Measurements from ENCODE around the gene PAK1.

The PAK1 gene

GRCh38 chr11:77322506-77322905, 151.4 kb downstream of the PAK1 start:
- H3K4me1 ChIP-seq: no peaks in the 10 kb centered on the region
- H3K4me3 ChIP-seq (ENCODE audit: low read depth, low read length): no peak overlapping the region
- H3K27me3 ChIP-seq: no peaks in the 10 kb centered on the region
- no peak for DNase-seq
- no peak for TF ChIP-seq CTCF (IDR thresholded peaks at IDR 0.05; ENCODE audit: low read depth, low read length)
- no peaks in the 10 kb centered on the region for H3K36me3 ChIP-seq
- H3K9me3 ChIP-seq: no peaks in the 10 kb centered on the region

- no peak for TF ChIP-seq CTCF (IDR thresholded peaks at IDR 0.05; ENCODE audit: low read depth, low read length)
- Histone ChIP-seq H3K36me3 (no peaks in the 10 kb centered on the region), H3K4me3 (ENCODE audit: low read depth, low read length) (no peak overlapping the region), H3K27me3 (no peaks in the 10 kb centered on the region), H3K4me1 (no peaks in the 10 kb centered on the region), H3K9me3 (no peaks in the 10 kb centered on the region)
- DNase-seq: no peak
Observed at GRCh38 chr11:77320351-77320750, 153.5 kb downstream of the PAK1 start.

GRCh38 chr11:77318600-77318999, 155.3 kb downstream of the PAK1 start:
- H3K36me3 ChIP-seq: no peaks in the 10 kb centered on the region
- no peak for DNase-seq

GRCh38 chr11:77316733-77317342, 157.1 kb downstream of the PAK1 start:
- Histone ChIP-seq H3K9me3 (no peaks in the 10 kb centered on the region), H3K27me3 (no peaks in the 10 kb centered on the region), H3K4me3 (ENCODE audit: low read depth, low read length) (no peak overlapping the region), H3K4me1 (no peaks in the 10 kb centered on the region), H3K36me3 (no peaks in the 10 kb centered on the region)
- no peak for TF ChIP-seq CTCF (IDR thresholded peaks at IDR 0.05; ENCODE audit: low read depth, low read length)
- no peak for DNase-seq

More at GRCh38 chr11:77318600-77318999, 155.3 kb downstream of the PAK1 start:
- Histone ChIP-seq H3K27me3 (no peaks in the 10 kb centered on the region), H3K4me1 (no peaks in the 10 kb centered on the region), H3K9me3 (no peaks in the 10 kb centered on the region), H3K4me3 (ENCODE audit: low read depth, low read length) (no peak overlapping the region)
- no peak for TF ChIP-seq CTCF (IDR thresholded peaks at IDR 0.05; ENCODE audit: low read depth, low read length)

- no peaks in the 10 kb centered on the region for H3K27me3 ChIP-seq
- no peaks in the 10 kb centered on the region for H3K36me3 ChIP-seq
- DNase-seq: no peak
- H3K4me1 ChIP-seq: no peaks in the 10 kb centered on the region
- no peaks in the 10 kb centered on the region for H3K9me3 ChIP-seq
- no peak for TF ChIP-seq CTCF (IDR thresholded peaks at IDR 0.05; ENCODE audit: low read depth, low read length)
- no peak overlapping the region for H3K4me3 ChIP-seq (ENCODE audit: low read depth, low read length)
Observed at GRCh38 chr11:77312107-77312506, 161.8 kb downstream of the PAK1 start.

GRCh38 chr11:77311701-77312100, 162.2 kb downstream of the PAK1 start:
- Histone ChIP-seq H3K4me1 (no peaks in the 10 kb centered on the region), H3K36me3 (no peaks in the 10 kb centered on the region), H3K9me3 (no peaks in the 10 kb centered on the region), H3K27me3 (no peaks in the 10 kb centered on the region), H3K4me3 (ENCODE audit: low read depth, low read length) (no peak overlapping the region)
- TF ChIP-seq CTCF (IDR thresholded peaks at IDR 0.05; ENCODE audit: low read depth, low read length): no peak
- DNase-seq: no peak

All from BE2C (cell line).